T-helper 1 cell treated with Interleukin-12 subunit alpha and Interleukin-12 subunit beta and Interleukin-4 antibody, amounts not matched to agents 30 μg/mL and 1 μg/mL, for 36 hours (primary cell): ENCODE measurements around the gene TPO.
"Not testable (repeated sequence)": the region's sequence is repeated elsewhere in the genome, so short reads cannot be mapped to it uniquely, and the experiment has no call there.

Experiments used
- H3K27ac Mint-ChIP-seq: one replicate; pipeline ENCODE4 v1.8.0; 2021; ENCODE audit warnings: mild to moderate bottlenecking, mixed read lengths
- H3K27me3 Mint-ChIP-seq: one replicate; pipeline ENCODE4 v1.8.0; 2021; ENCODE audit warnings: low read depth, mixed read lengths
- H3K36me3 Mint-ChIP-seq: one replicate; pipeline ENCODE4 v1.8.0; 2021; ENCODE audit warnings: low read depth, mixed read lengths
- H3K4me1 Mint-ChIP-seq: one replicate; pipeline ENCODE4 v1.8.0; 2021; ENCODE audit warnings: low read depth, mixed read lengths
- H3K4me3 Mint-ChIP-seq: one replicate; pipeline ENCODE4 v1.8.0; 2021; ENCODE audit warnings: mild to moderate bottlenecking, moderate library complexity, mixed read lengths
- H3K9me3 Mint-ChIP-seq: one replicate; pipeline ENCODE4 v1.8.0; 2021; ENCODE audit warnings: mixed read lengths

The TPO gene

GRCh38 chr2:1394709-1395408, 18.4 kb upstream of the TPO start:
- H3K4me3 Mint-ChIP-seq, result no peak overlapping the region
- H3K27me3 Mint-ChIP-seq, result no peaks in the 10 kb centered on the region
- no peak overlapping the region for H3K27ac Mint-ChIP-seq
- H3K36me3 Mint-ChIP-seq, result no peaks in the 10 kb centered on the region
- H3K4me1 Mint-ChIP-seq, result peaks cover 8% of the 10 kb centered on the region
- no peaks in the 10 kb centered on the region for H3K9me3 Mint-ChIP-seq

- Mint-ChIP-seq H3K4me3 (no peak overlapping the region), H3K27ac (no peak overlapping the region), H3K9me3 (no peaks in the 10 kb centered on the region), H3K36me3 (no peaks in the 10 kb centered on the region), H3K4me1 (peaks cover 9% of the 10 kb centered on the region), H3K27me3 (no peaks in the 10 kb centered on the region)
Measured at GRCh38 chr2:1397350-1397749, 15.9 kb upstream of the TPO start.

GRCh38 chr2:1398191-1398590, 15.1 kb upstream of the TPO start:
- Mint-ChIP-seq H3K9me3 (peaks cover 4% of the 10 kb centered on the region), H3K27me3 (no peaks in the 10 kb centered on the region), H3K4me1 (peaks cover 9% of the 10 kb centered on the region), H3K36me3 (no peaks in the 10 kb centered on the region), H3K27ac (no peak overlapping the region), H3K4me3 (no peak overlapping the region)

GRCh38 chr2:1400943-1401735, 12.1 kb upstream of the TPO start:
- no peaks in the 10 kb centered on the region for H3K27me3 Mint-ChIP-seq
- no peaks in the 10 kb centered on the region for H3K36me3 Mint-ChIP-seq
- H3K4me3 Mint-ChIP-seq, result no peak overlapping the region
- peaks cover 9% of the 10 kb centered on the region for H3K4me1 Mint-ChIP-seq
- no peak overlapping the region for H3K27ac Mint-ChIP-seq
- peaks cover 5% of the 10 kb centered on the region for H3K9me3 Mint-ChIP-seq

- H3K27ac Mint-ChIP-seq, result no peak overlapping the region
- H3K4me1 Mint-ChIP-seq, result peaks cover 9% of the 10 kb centered on the region
Measured at GRCh38 chr2:1402064-1402463, 11.2 kb upstream of the TPO start.

GRCh38 chr2:1403565-1403964, 9.7 kb upstream of the TPO start:
- H3K36me3 Mint-ChIP-seq, result no peaks in the 10 kb centered on the region
- peaks cover 5% of the 10 kb centered on the region for H3K9me3 Mint-ChIP-seq
- no peaks in the 10 kb centered on the region for H3K27me3 Mint-ChIP-seq
- no peak overlapping the region for H3K27ac Mint-ChIP-seq
- H3K4me3 Mint-ChIP-seq, result no peak overlapping the region
- peaks cover 9% of the 10 kb centered on the region for H3K4me1 Mint-ChIP-seq

More at GRCh38 chr2:1402064-1402463, 11.2 kb upstream of the TPO start:
- Mint-ChIP-seq H3K4me3 (no peak overlapping the region), H3K9me3 (peaks cover 5% of the 10 kb centered on the region), H3K36me3 (no peaks in the 10 kb centered on the region), H3K27me3 (no peaks in the 10 kb centered on the region)

- no peaks in the 10 kb centered on the region for H3K36me3 Mint-ChIP-seq
- no peaks in the 10 kb centered on the region for H3K4me1 Mint-ChIP-seq
- H3K4me3 Mint-ChIP-seq, result no peak overlapping the region
- H3K9me3 Mint-ChIP-seq, result peaks cover 5% of the 10 kb centered on the region
- no peak overlapping the region for H3K27ac Mint-ChIP-seq
- no peaks in the 10 kb centered on the region for H3K27me3 Mint-ChIP-seq
Measured at GRCh38 chr2:1405124-1405523, 8.1 kb upstream of the TPO start.

- H3K4me1 Mint-ChIP-seq, result no peaks in the 10 kb centered on the region
- H3K9me3 Mint-ChIP-seq, result peaks cover 5% of the 10 kb centered on the region
- no peaks in the 10 kb centered on the region for H3K36me3 Mint-ChIP-seq
- no peak overlapping the region for H3K4me3 Mint-ChIP-seq
- no peak overlapping the region for H3K27ac Mint-ChIP-seq
- no peaks in the 10 kb centered on the region for H3K27me3 Mint-ChIP-seq
Measured at GRCh38 chr2:1405967-1406366, 7.3 kb upstream of the TPO start.

- no peaks in the 10 kb centered on the region for H3K36me3 Mint-ChIP-seq
- no peaks in the 10 kb centered on the region for H3K27me3 Mint-ChIP-seq
- no peak overlapping the region for H3K4me3 Mint-ChIP-seq
- peaks cover 5% of the 10 kb centered on the region for H3K9me3 Mint-ChIP-seq
- H3K4me1 Mint-ChIP-seq, result no peaks in the 10 kb centered on the region
- no peak overlapping the region for H3K27ac Mint-ChIP-seq
Measured at GRCh38 chr2:1406434-1406833, 6.8 kb upstream of the TPO start.

- Mint-ChIP-seq H3K9me3 (peaks cover 3% of the 10 kb centered on the region), H3K36me3 (no peaks in the 10 kb centered on the region), H3K27me3 (no peaks in the 10 kb centered on the region), H3K4me1 (no peaks in the 10 kb centered on the region), H3K27ac (no peak overlapping the region), H3K4me3 (no peak overlapping the region)
Measured at GRCh38 chr2:1407950-1408675, 5.2 kb upstream of the TPO start.

- Mint-ChIP-seq H3K27ac (no peak overlapping the region), H3K36me3 (no peaks in the 10 kb centered on the region), H3K27me3 (no peaks in the 10 kb centered on the region), H3K9me3 (no peaks in the 10 kb centered on the region), H3K4me1 (no peaks in the 10 kb centered on the region), H3K4me3 (no peak overlapping the region)
Measured at GRCh38 chr2:1414121-1414520, 858 bp downstream of the TPO start.

- not testable (repeated sequence) for H3K27me3 Mint-ChIP-seq, H3K27ac Mint-ChIP-seq, H3K4me1 Mint-ChIP-seq, H3K36me3 Mint-ChIP-seq, H3K9me3 Mint-ChIP-seq, H3K4me3 Mint-ChIP-seq
Measured at GRCh38 chr2:1414901-1415300, 1.6 kb downstream of the TPO start.

GRCh38 chr2:1415501-1415900, 2.2 kb downstream of the TPO start:
- no peak overlapping the region for H3K4me3 Mint-ChIP-seq
- no peaks in the 10 kb centered on the region for H3K27me3 Mint-ChIP-seq
- no peaks in the 10 kb centered on the region for H3K4me1 Mint-ChIP-seq
- no peak overlapping the region for H3K27ac Mint-ChIP-seq
- H3K36me3 Mint-ChIP-seq, result no peaks in the 10 kb centered on the region
- H3K9me3 Mint-ChIP-seq, result no peaks in the 10 kb centered on the region

- Mint-ChIP-seq H3K27ac (no peak overlapping the region), H3K4me3 (no peak overlapping the region), H3K4me1 (no peaks in the 10 kb centered on the region)
Measured at GRCh38 chr2:1418566-1418965, 5.3 kb downstream of the TPO start.

More at GRCh38 chr2:1418566-1418965, 5.3 kb downstream of the TPO start:
- no peaks in the 10 kb centered on the region for H3K9me3 Mint-ChIP-seq
- no peaks in the 10 kb centered on the region for H3K36me3 Mint-ChIP-seq
- no peaks in the 10 kb centered on the region for H3K27me3 Mint-ChIP-seq
